Neural crest cell (in vitro differentiated cells): ENCODE results near the gene HOXA3. TPM values are rescaled to one million over a fixed set of nuclear protein-coding genes. Genes with fewer than 3 reads are reported as not detected.

Experiments
- DNase-seq: peaks from one replicate; pipeline ENCODE4 v3.0.0; 2021; ENCODE audit warnings: low read depth, mixed read lengths, low spot score
- H3K27ac Mint-ChIP-seq: one replicate; pipeline ENCODE4 v1.8.0; 2021; ENCODE audit warnings: mild to moderate bottlenecking, mixed read lengths; ENCODE audit not compliant: unreplicated experiment
- H3K27me3 Mint-ChIP-seq: 2 replicates; pipeline ENCODE4 v1.8.0; 2021; ENCODE audit warnings: low read depth, mild to moderate bottlenecking, mixed read lengths
- H3K36me3 Mint-ChIP-seq: 2 replicates; pipeline ENCODE4 v1.8.0; 2021; ENCODE audit warnings: low read depth, mild to moderate bottlenecking, mixed read lengths
- H3K4me1 Mint-ChIP-seq: 2 replicates; pipeline ENCODE4 v1.8.0; 2021; ENCODE audit warnings: mixed read lengths
- H3K4me3 Mint-ChIP-seq: one replicate; pipeline ENCODE4 v1.8.0; 2021; ENCODE audit warnings: mild to moderate bottlenecking, mixed read lengths
- H3K9me3 Mint-ChIP-seq: 2 replicates; pipeline ENCODE4 v1.8.0; 2021; ENCODE audit warnings: mixed read lengths
- CTCF ChIP-seq: fragments of 200-600 bp; sonication (generic); conservative IDR thresholded peaks from 2 replicates; pipeline ENCODE4 v1.5.0; 2021; ENCODE audit warnings: antibody characterized with exemption, mild to moderate bottlenecking
- total RNA-seq: library from RNA; stranded (reverse); gene quantifications from 2 replicates; pipeline ENCODE4 v1.2.1, GENCODE V29; 2021

HOXA3 gene
- total RNA-seq, 1 donor from 2014 or later, result 10.6 TPM

GRCh38 chr7:27079234-27079975 is 73.0 kb downstream of the HOXA3 start:
- Mint-ChIP-seq H3K27ac (no peak overlapping the region), H3K36me3 (no peaks in the 10 kb centered on the region), H3K4me3 (no peak overlapping the region), H3K4me1 (peaks cover 4% of the 10 kb centered on the region), H3K27me3 (no peaks in the 10 kb centered on the region), H3K9me3 (peaks cover 5% of the 10 kb centered on the region)
- TF ChIP-seq CTCF, result no peak
- DNase-seq, result no peak

- Mint-ChIP-seq H3K27ac (no peak overlapping the region), H3K4me1 (peaks cover 4% of the 10 kb centered on the region), H3K36me3 (no peaks in the 10 kb centered on the region), H3K4me3 (no peak overlapping the region), H3K27me3 (no peaks in the 10 kb centered on the region), H3K9me3 (peaks cover 5% of the 10 kb centered on the region)
- no peak for DNase-seq
- TF ChIP-seq CTCF, result no peak
Measured at GRCh38 chr7:27078616-27079233, 73.7 kb downstream of the HOXA3 start.

- DNase-seq, result no peak
- Mint-ChIP-seq H3K27me3 (no peaks in the 10 kb centered on the region), H3K4me1 (peaks cover 5% of the 10 kb centered on the region), H3K36me3 (no peaks in the 10 kb centered on the region), H3K4me3 (no peak overlapping the region), H3K27ac (no peak overlapping the region), H3K9me3 (peaks cover 5% of the 10 kb centered on the region)
- no peak for TF ChIP-seq CTCF
Measured at GRCh38 chr7:27073076-27073475, 79.3 kb downstream of the HOXA3 start.

- Mint-ChIP-seq H3K4me3 (no peak overlapping the region), H3K27me3 (no peaks in the 10 kb centered on the region), H3K4me1 (peaks cover 5% of the 10 kb centered on the region), H3K36me3 (no peaks in the 10 kb centered on the region), H3K27ac (no peak overlapping the region), H3K9me3 (peaks cover 5% of the 10 kb centered on the region)
- no peak for DNase-seq
- TF ChIP-seq CTCF, result no peak
Measured at GRCh38 chr7:27071622-27072390, 80.6 kb downstream of the HOXA3 start.

GRCh38 chr7:27068259-27068658 is 84.1 kb downstream of the HOXA3 start:
- Mint-ChIP-seq H3K4me1 (peaks cover 5% of the 10 kb centered on the region), H3K4me3 (no peak overlapping the region), H3K27ac (no peak overlapping the region), H3K9me3 (no peaks in the 10 kb centered on the region), H3K27me3 (no peaks in the 10 kb centered on the region), H3K36me3 (no peaks in the 10 kb centered on the region)
- no peak for DNase-seq
- TF ChIP-seq CTCF, result no peak
